NT2/D1 (cell line): ENCODE data around the gene NMBR.

ENCODE experiments used
- DNase-seq: peaks from one replicate; pipeline ENCODE4 v3.0.0-alpha.2; 2011; ENCODE audit warnings: low read depth, low spot score
- H3K27me3 ChIP-seq: 2 replicates; pipeline ENCODE4 v1.6.0; 2011; ENCODE audit warnings: mild to moderate bottlenecking; ENCODE audit not compliant: insufficient read length, insufficient read depth
- H3K36me3 ChIP-seq: 2 replicates; pipeline ENCODE4 v1.6.1; 2011; ENCODE audit warnings: mild to moderate bottlenecking, low read length, mixed read lengths; ENCODE audit not compliant: insufficient read depth, insufficient read length
- H3K4me1 ChIP-seq: 2 replicates; pipeline ENCODE4 v1.5.1; 2011; ENCODE audit not compliant: insufficient read depth, insufficient read length
- H3K4me3 ChIP-seq: 2 replicates; pipeline ENCODE4 v1.5.1; 2011; ENCODE audit warnings: low read depth; ENCODE audit not compliant: insufficient read length
- H3K9ac ChIP-seq: 2 replicates; pipeline ENCODE4 v1.6.0; 2011; ENCODE audit warnings: low read depth; ENCODE audit not compliant: insufficient read length
- H3K9me3 ChIP-seq: 2 replicates; pipeline ENCODE4 v1.5.1; 2011; ENCODE audit warnings: mild to moderate bottlenecking, low read length; ENCODE audit not compliant: insufficient read depth
- SUZ12 ChIP-seq: IDR thresholded peaks from 2 replicates; pipeline ENCODE4 v1.6.1; 2011; ENCODE audit not compliant: insufficient read length, insufficient read depth; ENCODE audit errors: extremely low read depth
- YY1 ChIP-seq: IDR thresholded peaks from 2 replicates; pipeline ENCODE4 v1.6.1; 2011; ENCODE audit not compliant: insufficient read length, insufficient read depth
- ZNF274 ChIP-seq: IDR thresholded peaks from 2 replicates; pipeline ENCODE4 v1.6.1; 2011; ENCODE audit warnings: mild to moderate bottlenecking, low read depth, low read length

The NMBR gene

GRCh38 chr6:142185641-142186040 lies 38.7 kb upstream of the NMBR start:
- DNase-seq, result no peak
- H3K9me3 ChIP-seq, result no peaks in the 10 kb centered on the region
- H3K27me3 ChIP-seq, result no peaks in the 10 kb centered on the region
- no peak overlapping the region for H3K9ac ChIP-seq
- H3K4me3 ChIP-seq, result no peak overlapping the region
- peaks cover 6% of the 10 kb centered on the region for H3K36me3 ChIP-seq
- TF ChIP-seq ZNF274, result no peak
- no peak for TF ChIP-seq SUZ12
- TF ChIP-seq YY1, result no peak
- H3K4me1 ChIP-seq, result no peaks in the 10 kb centered on the region

- Histone ChIP-seq H3K36me3 (peaks cover 3% of the 10 kb centered on the region), H3K4me1 (no peaks in the 10 kb centered on the region), H3K4me3 (no peak overlapping the region), H3K9me3 (no peaks in the 10 kb centered on the region), H3K9ac (no peak overlapping the region), H3K27me3 (no peaks in the 10 kb centered on the region)
- DNase-seq, result no peak
- TF ChIP-seq SUZ12, result no peak
Observed at GRCh38 chr6:142184307-142184706, 37.4 kb upstream of the NMBR start.

DNA sequence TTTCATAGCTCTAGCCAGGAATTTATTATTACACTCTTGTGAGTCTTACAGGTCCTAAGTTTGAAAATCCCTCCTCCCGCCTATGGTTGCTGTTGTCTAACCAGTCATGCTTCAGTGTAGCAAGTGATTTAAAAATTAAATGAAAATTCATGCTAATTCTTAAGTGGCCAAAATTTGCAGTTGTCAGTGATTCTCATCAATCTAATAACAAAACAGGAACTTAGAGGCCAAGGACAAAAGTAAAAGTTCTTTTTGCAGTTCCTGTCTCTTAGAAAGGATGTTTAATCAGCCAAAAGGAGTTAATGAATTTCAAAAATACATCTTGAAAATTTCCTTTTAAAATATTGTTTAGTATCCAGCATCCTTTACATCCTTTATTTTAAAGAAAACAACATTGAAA lies 36.4 kb upstream of the NMBR start:
- no peak overlapping the region for H3K4me3 ChIP-seq
- peaks cover 3% of the 10 kb centered on the region for H3K36me3 ChIP-seq
- TF ChIP-seq ZNF274 (no peak), SUZ12 (no peak), YY1 (no peak)
- no peaks in the 10 kb centered on the region for H3K4me1 ChIP-seq
- H3K9ac ChIP-seq, result no peak overlapping the region
- no peak for DNase-seq
- H3K27me3 ChIP-seq, result no peaks in the 10 kb centered on the region
- no peaks in the 10 kb centered on the region for H3K9me3 ChIP-seq

DNA sequence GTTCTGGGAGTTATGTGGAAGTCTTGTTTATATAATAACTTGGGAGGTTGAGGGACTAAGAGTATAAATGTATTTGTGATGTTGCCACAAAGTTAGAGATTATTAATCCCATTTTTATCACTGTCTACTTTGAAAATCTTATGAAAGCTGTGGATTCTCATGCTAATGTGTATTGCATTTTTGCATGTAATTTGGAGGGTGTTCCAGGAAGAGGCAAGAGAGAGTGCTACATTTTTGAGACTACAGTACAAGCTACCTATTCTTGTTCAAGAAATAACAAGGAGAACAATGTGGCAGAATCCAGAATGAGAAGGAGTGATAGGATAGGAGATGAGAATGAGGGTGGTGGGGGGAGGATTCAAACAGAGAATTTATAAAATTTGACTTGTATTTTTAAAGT lies 35.1 kb upstream of the NMBR start:
- H3K27me3 ChIP-seq, result no peaks in the 10 kb centered on the region
- H3K4me1 ChIP-seq, result no peaks in the 10 kb centered on the region
- peaks cover 3% of the 10 kb centered on the region for H3K36me3 ChIP-seq
- H3K9ac ChIP-seq, result no peak overlapping the region
- H3K4me3 ChIP-seq, result no peak overlapping the region
- TF ChIP-seq ZNF274 (no peak), YY1 (no peak), SUZ12 (no peak)
- no peak for DNase-seq
- H3K9me3 ChIP-seq, result no peaks in the 10 kb centered on the region

- H3K4me3 ChIP-seq, result no peak overlapping the region
- H3K9ac ChIP-seq, result no peak overlapping the region
- no peaks in the 10 kb centered on the region for H3K9me3 ChIP-seq
- H3K27me3 ChIP-seq, result no peaks in the 10 kb centered on the region
- H3K4me1 ChIP-seq, result no peaks in the 10 kb centered on the region
- DNase-seq, result no peak
- TF ChIP-seq SUZ12, result no peak
- TF ChIP-seq ZNF274, result no peak
- no peak for TF ChIP-seq YY1
- peaks cover 27% of the 10 kb centered on the region for H3K36me3 ChIP-seq
Observed at GRCh38 chr6:142178129-142178528, 31.2 kb upstream of the NMBR start.

GRCh38 chr6:142174703-142175102 lies 27.8 kb upstream of the NMBR start:
- Histone ChIP-seq H3K27me3 (no peaks in the 10 kb centered on the region), H3K36me3 (peaks cover 50% of the 10 kb centered on the region), H3K4me1 (no peaks in the 10 kb centered on the region), H3K4me3 (no peak overlapping the region), H3K9me3 (no peaks in the 10 kb centered on the region), H3K9ac (no peak overlapping the region)
- DNase-seq, result no peak
- no peak for TF ChIP-seq SUZ12
- no peak for TF ChIP-seq ZNF274
- TF ChIP-seq YY1, result no peak

- Histone ChIP-seq H3K9me3 (no peaks in the 10 kb centered on the region), H3K4me3 (no peak overlapping the region), H3K36me3 (peaks cover 55% of the 10 kb centered on the region), H3K27me3 (no peaks in the 10 kb centered on the region), H3K9ac (no peak overlapping the region), H3K4me1 (no peaks in the 10 kb centered on the region)
- no peak for DNase-seq
- no peak for TF ChIP-seq SUZ12
- no peak for TF ChIP-seq YY1
- TF ChIP-seq ZNF274, result no peak
Observed at GRCh38 chr6:142173980-142174379, 27.1 kb upstream of the NMBR start.

- Histone ChIP-seq H3K27me3 (no peaks in the 10 kb centered on the region), H3K9ac (no peak overlapping the region), H3K4me3 (no peak overlapping the region), H3K4me1 (no peaks in the 10 kb centered on the region), H3K9me3 (no peaks in the 10 kb centered on the region), H3K36me3 (peaks cover 61% of the 10 kb centered on the region)
- no peak for DNase-seq
- no peak for TF ChIP-seq SUZ12
- TF ChIP-seq ZNF274, result no peak
- no peak for TF ChIP-seq YY1
Observed at GRCh38 chr6:142172758-142173157, 25.8 kb upstream of the NMBR start.
